Measurements from ENCODE around the gene HKDC1.

Gene HKDC1

GRCh38 chr10:69179743-69180524, 40.2 kb upstream of the HKDC1 start, which contains the start of gene SUPV3L1:
Gene SUPV3L1, plus strand, starts transcription at chr10:69180234. Its CDS starts 58 bp downstream, at chr10:69180292.
- no peaks in the 10 kb centered on the region for H3K36me3 ChIP-seq
- no peaks in the 10 kb centered on the region for H3K27me3 ChIP-seq
- H3K9me3 ChIP-seq, result no peaks in the 10 kb centered on the region
- H3K27ac ChIP-seq, result peak within 1 kb of the TSS; percentile 91
- peak within 1 kb of the TSS; percentile 84 to 91 for H3K4me3 ChIP-seq (ENCODE audit: low read depth in 1 of 2, low read length in 1 of 2)
- H3K4me1 ChIP-seq (ENCODE audit: control insufficient read depth in 1 of 2, insufficient read depth in 1 of 2, low read depth in 1 of 2, low read length in 1 of 2), result peaks cover 19 to 22% of the 10 kb centered on the region in 2 experiments
- TF ChIP-seq, protein P1, sequence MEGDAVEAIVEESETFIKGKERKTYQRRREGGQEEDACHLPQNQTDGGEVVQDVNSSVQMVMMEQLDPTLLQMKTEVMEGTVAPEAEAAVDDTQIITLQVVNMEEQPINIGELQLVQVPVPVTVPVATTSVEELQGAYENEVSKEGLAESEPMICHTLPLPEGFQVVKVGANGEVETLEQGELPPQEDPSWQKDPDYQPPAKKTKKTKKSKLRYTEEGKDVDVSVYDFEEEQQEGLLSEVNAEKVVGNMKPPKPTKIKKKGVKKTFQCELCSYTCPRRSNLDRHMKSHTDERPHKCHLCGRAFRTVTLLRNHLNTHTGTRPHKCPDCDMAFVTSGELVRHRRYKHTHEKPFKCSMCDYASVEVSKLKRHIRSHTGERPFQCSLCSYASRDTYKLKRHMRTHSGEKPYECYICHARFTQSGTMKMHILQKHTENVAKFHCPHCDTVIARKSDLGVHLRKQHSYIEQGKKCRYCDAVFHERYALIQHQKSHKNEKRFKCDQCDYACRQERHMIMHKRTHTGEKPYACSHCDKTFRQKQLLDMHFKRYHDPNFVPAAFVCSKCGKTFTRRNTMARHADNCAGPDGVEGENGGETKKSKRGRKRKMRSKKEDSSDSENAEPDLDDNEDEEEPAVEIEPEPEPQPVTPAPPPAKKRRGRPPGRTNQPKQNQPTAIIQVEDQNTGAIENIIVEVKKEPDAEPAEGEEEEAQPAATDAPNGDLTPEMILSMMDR (IDR thresholded peaks at IDR 0.05), result no peak

GRCh38 chr10:69180525-69181204, 39.5 kb upstream of the HKDC1 start:
- H3K27ac ChIP-seq, result peak overlapping the region; percentile 91
- H3K27me3 ChIP-seq, result no peaks in the 10 kb centered on the region
- no peaks in the 10 kb centered on the region for H3K9me3 ChIP-seq

GRCh38 chr10:69181433-69181832, 38.7 kb upstream of the HKDC1 start:
- Histone ChIP-seq H3K27ac (no peak overlapping the region), H3K4me1 (ENCODE audit: control insufficient read depth in 1 of 2, insufficient read depth in 1 of 2, low read depth in 1 of 2, low read length in 1 of 2) (peaks cover 19 to 22% of the 10 kb centered on the region in 2 experiments), H3K9me3 (no peaks in the 10 kb centered on the region), H3K4me3 (ENCODE audit: low read depth in 1 of 2, low read length in 1 of 2) (no peak overlapping the region), H3K27me3 (no peaks in the 10 kb centered on the region), H3K36me3 (no peaks in the 10 kb centered on the region)
- TF ChIP-seq, protein P1 (IDR thresholded peaks at IDR 0.05), result no peak

More at GRCh38 chr10:69180525-69181204, 39.5 kb upstream of the HKDC1 start:
- Histone ChIP-seq H3K4me3 (ENCODE audit: low read depth in 1 of 2, low read length in 1 of 2) (peak overlapping the region; percentile 84 to 91), H3K4me1 (ENCODE audit: control insufficient read depth in 1 of 2, insufficient read depth in 1 of 2, low read depth in 1 of 2, low read length in 1 of 2) (peaks cover 19 to 22% of the 10 kb centered on the region in 2 experiments), H3K36me3 (no peaks in the 10 kb centered on the region)
- TF ChIP-seq, protein P1 (IDR thresholded peaks at IDR 0.05), result no peak

DNA sequence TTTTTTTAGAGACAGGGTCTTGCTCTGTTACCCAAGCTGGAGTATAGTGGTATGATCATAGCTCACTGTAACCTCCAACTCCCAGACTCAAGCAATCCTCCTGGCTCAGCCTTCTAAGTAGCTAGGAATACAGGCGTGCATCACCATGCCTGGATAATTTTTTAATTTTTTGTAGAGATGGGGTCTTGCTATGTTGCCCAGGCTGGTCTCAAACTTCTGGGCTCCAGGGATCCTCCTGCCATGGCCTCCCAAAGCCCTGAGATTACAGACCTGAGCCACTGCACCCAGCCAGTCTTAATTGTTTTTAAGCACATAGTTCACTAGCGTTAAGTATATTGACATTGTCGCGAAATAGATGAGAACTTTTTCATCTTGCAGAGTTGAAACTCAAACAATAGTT, 38.1 kb upstream of the HKDC1 start:
- Histone ChIP-seq H3K9me3 (no peaks in the 10 kb centered on the region), H3K27ac (no peak overlapping the region), H3K36me3 (no peaks in the 10 kb centered on the region), H3K27me3 (no peaks in the 10 kb centered on the region), H3K4me3 (ENCODE audit: low read depth in 1 of 2, low read length in 1 of 2) (no peak overlapping the region), H3K4me1 (ENCODE audit: control insufficient read depth in 1 of 2, insufficient read depth in 1 of 2, low read depth in 1 of 2, low read length in 1 of 2) (peaks cover 19 to 22% of the 10 kb centered on the region in 2 experiments)
- TF ChIP-seq, protein P1 (IDR thresholded peaks at IDR 0.05), result no peak

DNA sequence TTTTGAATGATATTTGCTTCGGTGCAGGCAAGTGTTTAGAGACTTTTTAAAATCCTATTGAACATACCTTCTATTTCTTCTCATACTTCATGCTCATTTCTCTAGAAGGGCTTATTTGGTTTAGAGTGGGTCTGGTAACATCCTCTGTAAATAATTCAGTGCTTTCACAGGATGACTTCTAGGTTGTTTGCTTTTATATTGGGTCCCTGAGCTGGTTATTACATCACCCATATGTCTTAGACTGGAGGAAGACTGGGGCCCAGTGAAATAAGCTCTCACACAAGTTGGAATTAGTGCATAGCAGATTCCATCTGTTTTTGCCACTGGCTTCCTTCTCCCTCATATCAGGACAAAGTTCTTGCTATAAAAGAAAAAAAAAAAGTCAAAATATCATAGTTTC, 33.6 kb upstream of the HKDC1 start:
- peaks cover 0 to under 1% of the 10 kb centered on the region in 2 experiments for H3K4me1 ChIP-seq (ENCODE audit: control insufficient read depth in 1 of 2, insufficient read depth in 1 of 2, low read depth in 1 of 2, low read length in 1 of 2)
- no peak overlapping the region for H3K27ac ChIP-seq
- H3K9me3 ChIP-seq, result no peaks in the 10 kb centered on the region
- TF ChIP-seq, protein P1 (IDR thresholded peaks at IDR 0.05), result no peak
- H3K4me3 ChIP-seq (ENCODE audit: low read depth in 1 of 2, low read length in 1 of 2), result no peak overlapping the region
- H3K27me3 ChIP-seq, result no peaks in the 10 kb centered on the region
- peaks cover 11% of the 10 kb centered on the region for H3K36me3 ChIP-seq
